Endodermal cell (in vitro differentiated cells): Measurements from ENCODE around the gene RMC1. TPM values are rescaled to one million over a fixed set of nuclear protein-coding genes. Genes with fewer than 3 reads are reported as not detected.

Source experiments
- DNase-seq: peaks from one replicate; pipeline ENCODE4 v3.0.0-alpha.2; 2017
- H3K27ac ChIP-seq: 2 replicates; pipeline ENCODE4 v1.5.1; 2013; ENCODE audit warnings: mild to moderate bottlenecking, low read depth, low read length, moderate library complexity
- H3K27me3 ChIP-seq: 2 replicates; pipeline ENCODE4 v1.6.1; 2013; ENCODE audit warnings: mild to moderate bottlenecking, low read length, moderate library complexity; ENCODE audit not compliant: insufficient read depth, control insufficient read depth, poor library complexity, severe bottlenecking
- H3K36me3 ChIP-seq: 2 replicates; pipeline ENCODE4 v1.7.0; 2013; ENCODE audit warnings: mild to moderate bottlenecking, low read length, moderate library complexity; ENCODE audit not compliant: control insufficient read depth, insufficient read depth
- H3K4me1 ChIP-seq: one replicate; pipeline ENCODE4 v1.7.0; 2013; ENCODE audit warnings: low read length; ENCODE audit not compliant: control insufficient read depth, insufficient read depth
- H3K4me3 ChIP-seq: 2 replicates; pipeline ENCODE4 v1.5.1; 2013; ENCODE audit warnings: mild to moderate bottlenecking, low read length, moderate library complexity
- H3K9ac ChIP-seq: 2 replicates; pipeline ENCODE4 v1.6.1; 2013; ENCODE audit warnings: mild to moderate bottlenecking, low read length, moderate library complexity; ENCODE audit not compliant: poor library complexity, severe bottlenecking; ENCODE audit errors: extremely low read depth
- H3K9me3 ChIP-seq: 2 replicates; pipeline ENCODE4 v1.6.1; 2013; ENCODE audit warnings: mild to moderate bottlenecking, low read length, moderate library complexity; ENCODE audit not compliant: control insufficient read depth
- H3K27ac Mint-ChIP-seq: 2 replicates; pipeline ENCODE4 v1.8.0; 2020; ENCODE audit warnings: mixed read lengths
- H3K27me3 Mint-ChIP-seq: 2 replicates; pipeline ENCODE4 v1.8.0; 2021; ENCODE audit warnings: mild to moderate bottlenecking, mixed read lengths; ENCODE audit not compliant: insufficient read depth
- H3K36me3 Mint-ChIP-seq: 2 replicates; pipeline ENCODE4 v1.8.0; 2020; ENCODE audit warnings: low read depth, mixed read lengths
- H3K4me1 Mint-ChIP-seq: 2 replicates; pipeline ENCODE4 v1.8.0; 2020; ENCODE audit warnings: mixed read lengths
- H3K4me3 Mint-ChIP-seq: 2 replicates; pipeline ENCODE4 v1.8.0; 2020; ENCODE audit warnings: mild to moderate bottlenecking, moderate library complexity, mixed read lengths
- H3K9me3 Mint-ChIP-seq: 2 replicates; pipeline ENCODE4 v1.8.0; 2020; ENCODE audit warnings: mild to moderate bottlenecking, mixed read lengths
- WGBS, 2 experiments: methylation state at CpG; one replicate each; pipeline versions ENCODE4 v1.1.5 to v1.1.7; 2013; ENCODE audit warnings: missing lambda C conversion rate in 2 of 2, mixed read lengths in 1 of 2; ENCODE audit not compliant: insufficient coverage in 1 of 2, insufficient read length in 1 of 2; 5-methylcytosine and 5-hydroxymethylcytosine counted together
- total RNA-seq, 2 donors: library from RNA; stranded (reverse); fragmentation: NEBNext Ultra II Directional in 1 of 2; extraction: Animal tissue kit (Norgen Biotek cat#: 25700) in 1 of 2; gene quantifications; 2 replicates in 1 of 2; 3 replicates in 1 of 2; pipeline ENCODE4 v1.2.1, GENCODE V29; 2021
- TF ChIP-seq, protein P1 (sequence below): fragments of 200-600 bp; sonication (generic); conservative IDR thresholded peaks from 2 replicates; pipeline ENCODE4 v1.5.0; 2021; ENCODE audit warnings: antibody characterized with exemption, mild to moderate bottlenecking

The RMC1 gene
- total RNA-seq, 2 donors from 2014 or later: 18.3 to 19.1 TPM

DNA sequence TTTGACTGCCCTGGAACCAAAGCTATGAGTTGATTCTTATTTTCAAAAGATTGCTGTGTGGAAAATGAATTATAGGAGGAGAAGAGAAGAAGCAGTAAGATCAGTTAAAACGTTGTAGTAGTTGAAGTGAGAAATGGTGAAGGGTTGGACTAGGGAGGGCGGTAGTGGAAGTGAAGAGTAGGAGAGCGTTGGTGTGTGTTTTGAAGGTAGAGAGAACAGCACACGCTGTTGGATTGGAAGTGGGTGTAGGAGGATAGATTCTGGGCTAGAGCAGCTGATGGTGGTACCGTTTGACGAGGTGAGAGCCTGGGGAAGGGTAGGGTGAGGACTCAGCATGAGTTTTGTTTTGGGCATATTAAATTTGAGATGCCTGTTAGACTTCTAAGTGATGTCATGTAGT lies 31.8 kb upstream of the RMC1 start:
- TF ChIP-seq, protein P1, sequence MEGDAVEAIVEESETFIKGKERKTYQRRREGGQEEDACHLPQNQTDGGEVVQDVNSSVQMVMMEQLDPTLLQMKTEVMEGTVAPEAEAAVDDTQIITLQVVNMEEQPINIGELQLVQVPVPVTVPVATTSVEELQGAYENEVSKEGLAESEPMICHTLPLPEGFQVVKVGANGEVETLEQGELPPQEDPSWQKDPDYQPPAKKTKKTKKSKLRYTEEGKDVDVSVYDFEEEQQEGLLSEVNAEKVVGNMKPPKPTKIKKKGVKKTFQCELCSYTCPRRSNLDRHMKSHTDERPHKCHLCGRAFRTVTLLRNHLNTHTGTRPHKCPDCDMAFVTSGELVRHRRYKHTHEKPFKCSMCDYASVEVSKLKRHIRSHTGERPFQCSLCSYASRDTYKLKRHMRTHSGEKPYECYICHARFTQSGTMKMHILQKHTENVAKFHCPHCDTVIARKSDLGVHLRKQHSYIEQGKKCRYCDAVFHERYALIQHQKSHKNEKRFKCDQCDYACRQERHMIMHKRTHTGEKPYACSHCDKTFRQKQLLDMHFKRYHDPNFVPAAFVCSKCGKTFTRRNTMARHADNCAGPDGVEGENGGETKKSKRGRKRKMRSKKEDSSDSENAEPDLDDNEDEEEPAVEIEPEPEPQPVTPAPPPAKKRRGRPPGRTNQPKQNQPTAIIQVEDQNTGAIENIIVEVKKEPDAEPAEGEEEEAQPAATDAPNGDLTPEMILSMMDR: no peak
- no peak overlapping the region for H3K4me3 ChIP-seq
- Mint-ChIP-seq H3K27ac (no peak overlapping the region), H3K27me3 (no peaks in the 10 kb centered on the region), H3K36me3 (peaks cover 44% of the 10 kb centered on the region), H3K9me3 (no peaks in the 10 kb centered on the region), H3K4me3 (no peak overlapping the region), H3K4me1 (no peaks in the 10 kb centered on the region)
- H3K36me3 ChIP-seq: peaks cover 87% of the 10 kb centered on the region
- H3K9me3 ChIP-seq: peaks cover 4% of the 10 kb centered on the region
- DNase-seq: no peak
- WGBS, 2 experiments: 95 to 97% methylated on average over 6 of the region's 6 CpGs
- no peaks in the 10 kb centered on the region for H3K4me1 ChIP-seq
- no peak overlapping the region for H3K9ac ChIP-seq
- H3K27ac ChIP-seq: no peak overlapping the region
- no peaks in the 10 kb centered on the region for H3K27me3 ChIP-seq

DNA sequence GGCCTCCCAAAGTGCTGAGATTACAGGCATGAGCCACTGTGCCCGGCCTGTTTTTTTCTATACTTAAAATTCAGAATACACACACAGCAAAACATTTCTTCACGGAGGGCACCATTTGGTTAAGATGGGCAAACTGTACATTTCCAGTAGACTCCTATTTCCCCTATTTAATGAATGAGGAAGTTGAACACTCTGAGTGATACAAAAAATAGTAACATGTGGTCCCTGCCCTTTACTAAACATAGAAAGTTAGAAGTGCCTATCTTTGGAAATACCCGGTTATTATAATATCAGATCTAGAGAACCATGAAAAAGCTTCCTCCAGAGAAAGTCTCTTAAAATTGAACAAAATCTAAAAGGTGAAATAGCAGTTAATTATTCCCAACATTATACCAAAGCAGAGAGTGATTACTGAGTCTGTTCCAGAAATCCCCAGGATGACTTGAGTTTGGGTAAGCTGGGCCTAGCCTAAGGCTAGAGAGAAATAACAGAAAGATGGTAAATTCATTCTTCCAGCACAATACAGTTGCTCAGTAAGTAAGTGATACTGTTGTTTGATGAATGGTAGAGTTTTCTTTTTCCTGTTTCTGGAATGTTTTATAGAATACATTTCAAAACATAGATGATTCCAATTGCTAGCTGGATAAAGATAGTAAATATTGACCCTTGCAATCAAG lies 23.3 kb upstream of the RMC1 start:
- Histone ChIP-seq H3K36me3 (peaks cover 80% of the 10 kb centered on the region), H3K4me3 (no peak overlapping the region), H3K27me3 (no peaks in the 10 kb centered on the region), H3K27ac (no peak overlapping the region), H3K9me3 (peaks cover 4% of the 10 kb centered on the region), H3K4me1 (peaks cover 2% of the 10 kb centered on the region), H3K9ac (no peak overlapping the region)
- WGBS, 2 experiments: 87 to 95% methylated on average over 3 of the region's 3 CpGs
- no peak overlapping the region for H3K27ac Mint-ChIP-seq
- TF ChIP-seq, protein P1: no peak
- H3K4me1 Mint-ChIP-seq: peaks cover 8% of the 10 kb centered on the region
- DNase-seq: no peak
- no peak overlapping the region for H3K4me3 Mint-ChIP-seq
- no peaks in the 10 kb centered on the region for H3K27me3 Mint-ChIP-seq
- no peaks in the 10 kb centered on the region for H3K9me3 Mint-ChIP-seq
- H3K36me3 Mint-ChIP-seq: peaks cover 62% of the 10 kb centered on the region

DNA sequence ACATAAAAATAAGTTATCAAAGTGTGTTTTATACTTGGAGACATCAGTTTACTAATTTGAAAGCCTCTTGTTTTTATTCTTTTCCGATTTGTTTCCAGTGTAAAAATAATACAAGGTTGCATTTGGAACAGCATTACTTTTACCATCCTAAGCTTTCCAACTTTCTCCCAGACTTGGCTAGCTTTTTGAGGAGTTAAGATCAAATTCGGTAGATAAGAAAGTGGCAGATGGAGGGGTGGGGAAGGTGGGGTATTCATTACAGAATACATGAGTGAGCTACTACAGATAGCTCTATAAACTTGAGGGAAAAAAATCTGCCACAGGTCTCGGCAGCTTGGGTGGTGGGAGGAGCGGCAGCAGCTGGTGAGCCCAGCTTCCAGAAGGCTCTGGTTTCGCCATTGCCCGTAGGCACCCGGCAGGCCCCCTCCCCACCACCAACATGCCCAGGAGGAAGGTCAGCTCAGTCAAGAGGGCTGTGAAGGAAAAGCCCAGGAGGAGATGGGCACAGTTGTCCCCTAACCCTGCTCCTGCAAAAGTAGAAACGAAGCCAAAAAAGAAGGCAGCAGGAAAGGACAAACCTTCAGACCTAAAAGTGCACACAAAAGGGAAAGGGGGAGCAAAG lies 18.6 kb upstream of the RMC1 start:
- no peaks in the 10 kb centered on the region for H3K9me3 ChIP-seq
- Mint-ChIP-seq H3K36me3 (peaks cover 22% of the 10 kb centered on the region), H3K27me3 (no peaks in the 10 kb centered on the region), H3K9me3 (no peaks in the 10 kb centered on the region), H3K4me1 (peaks cover 14% of the 10 kb centered on the region), H3K4me3 (no peak overlapping the region), H3K27ac (no peak overlapping the region)
- H3K27me3 ChIP-seq: no peaks in the 10 kb centered on the region
- peaks cover 4% of the 10 kb centered on the region for H3K4me1 ChIP-seq
- H3K9ac ChIP-seq: no peak overlapping the region
- peaks cover 36% of the 10 kb centered on the region for H3K36me3 ChIP-seq
- 90 to 100% methylated on average over 3 to 8 of the region's 8 CpGs for WGBS, 2 experiments
- no peak overlapping the region for H3K4me3 ChIP-seq
- no peak overlapping the region for H3K27ac ChIP-seq
- TF ChIP-seq, protein P1: no peak
- no peak for DNase-seq
